Myocyte (in vitro differentiated cells): ENCODE measurements around the gene TSPYL2. TPM values are rescaled to one million over a fixed set of nuclear protein-coding genes. Genes with fewer than 3 reads are reported as not detected.

ENCODE experiments used
- DNase-seq: peaks from one replicate; pipeline ENCODE4 v3.0.0-alpha.2; 2012; ENCODE audit warnings: low read depth
- total RNA-seq: library from RNA; depleted of rRNA; stranded (reverse); fragments of >200 nt; gene quantifications from 2 replicates; pipeline ENCODE4 v1.2.3, GENCODE V29; 2014

TSPYL2 gene
- total RNA-seq, 1 donor from 2014 or later: 14.5 TPM

- DNase-seq: no peak
Observed at GRCh38 chrX:53122013-53122412, 39.8 kb downstream of the TSPYL2 start.

DNA sequence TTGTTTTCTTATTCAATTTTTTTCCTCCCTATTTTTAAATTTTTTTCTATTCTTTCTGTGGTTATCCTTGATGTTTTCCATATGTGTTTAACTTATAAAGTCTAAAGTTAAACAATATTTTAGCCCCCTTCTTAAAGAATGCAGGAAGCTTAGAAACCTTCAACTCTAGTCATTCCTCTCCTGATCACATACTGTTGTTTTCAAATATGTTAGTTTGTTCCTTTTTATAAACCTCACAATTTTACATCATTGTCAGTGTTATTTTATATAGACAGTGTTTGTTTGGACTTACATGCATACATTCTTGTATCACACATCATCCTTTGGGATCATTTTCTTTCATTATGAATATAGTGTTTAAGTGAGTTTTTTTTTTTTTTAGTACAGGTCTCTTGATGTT, 43.3 kb downstream of the TSPYL2 start:
- DNase-seq: no peak

DNA sequence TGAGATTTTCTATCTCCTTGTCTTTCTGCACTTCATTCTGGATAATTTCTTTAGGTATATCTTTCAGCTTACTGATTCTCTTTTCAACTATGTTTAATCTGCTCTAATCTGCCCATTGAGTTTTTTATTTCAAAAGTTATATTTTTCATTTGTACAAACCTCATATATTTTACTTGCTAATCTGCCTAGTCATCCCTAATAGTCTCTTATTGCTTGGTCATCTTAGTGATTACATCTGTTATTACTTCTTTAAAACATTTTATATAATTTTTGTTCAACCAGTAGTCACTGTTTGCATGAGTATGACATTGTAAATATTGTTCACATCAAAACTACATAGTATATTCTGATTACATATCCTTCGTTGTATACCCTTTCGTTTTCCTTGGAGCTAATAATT, 44.2 kb downstream of the TSPYL2 start:
- no peak for DNase-seq

DNA sequence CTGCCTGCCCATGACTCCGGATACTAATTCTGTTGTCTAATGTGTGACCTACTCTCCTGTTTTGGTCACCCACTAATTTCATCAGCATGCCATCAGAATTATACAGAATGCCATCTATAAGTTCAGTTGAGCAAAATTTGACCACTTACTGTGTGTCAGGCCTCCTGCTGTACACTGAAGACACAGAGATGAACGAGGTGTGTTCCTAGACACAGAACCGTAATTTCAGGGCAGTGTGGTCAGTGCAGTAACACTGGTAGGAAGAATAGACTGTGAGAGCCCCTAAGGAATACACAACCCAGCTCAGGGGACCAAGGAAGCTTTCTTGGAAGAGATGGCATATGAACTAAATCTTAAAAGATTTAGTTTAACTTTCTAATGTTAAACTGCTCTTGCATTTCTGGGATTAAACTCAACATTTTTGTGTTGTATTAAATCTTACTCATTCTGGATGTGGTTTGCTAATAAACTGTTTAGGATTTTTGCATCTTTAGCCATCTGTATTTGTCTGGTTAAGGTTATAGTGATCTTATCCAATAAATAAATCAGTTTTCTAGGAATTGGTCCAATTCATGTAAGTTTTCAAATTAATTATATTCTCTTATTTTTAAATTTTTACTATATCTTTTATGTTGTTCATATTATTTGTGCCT, 46.1 kb downstream of the TSPYL2 start:
- no peak for DNase-seq

DNA sequence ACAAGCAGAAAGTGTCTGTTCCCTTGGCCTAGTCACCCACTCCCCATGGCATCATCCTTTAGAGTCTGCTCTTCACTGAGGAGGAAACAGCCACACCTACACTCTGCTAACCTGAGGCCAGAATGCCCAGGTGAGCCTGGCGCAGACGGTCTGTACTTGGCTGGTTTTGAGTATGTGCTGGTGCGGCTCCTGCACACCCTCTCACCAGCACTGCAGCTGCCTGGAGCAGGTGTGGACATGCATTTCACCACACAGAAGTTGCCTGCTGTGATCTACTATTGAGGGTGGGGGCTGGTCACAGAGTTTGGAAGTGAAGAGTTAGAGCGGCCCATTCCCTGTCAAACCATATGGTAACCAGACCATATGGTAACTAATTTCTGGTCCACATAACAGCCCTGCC, 51.2 kb downstream of the TSPYL2 start:
- DNase-seq: no peak

- DNase-seq: peak; percentile 73
Observed at GRCh38 chrX:53135581-53135980, 53.4 kb downstream of the TSPYL2 start.

Other genes with a start within 250 kb of the TSPYL2 start
- not detected in 2 replicates for gene XAGE3, start 214.3 kb upstream of the TSPYL2 start, total RNA-seq
- gene FAM156B, start 185.0 kb upstream of the TSPYL2 start, total RNA-seq: 19.3 and 22.8 TPM in 2 replicates
- gene FAM156A, start 123.8 kb upstream of the TSPYL2 start, total RNA-seq: 16.7 and 30.5 TPM in 2 replicates
- 2.2 and 2.5 TPM in 2 replicates for gene GPR173, start 33.6 kb upstream of the TSPYL2 start, total RNA-seq
- gene KANTR, start 11.8 kb downstream of the TSPYL2 start, total RNA-seq: 3.3 and 4.2 TPM in 2 replicates
- gene KDM5C, start 142.8 kb downstream of the TSPYL2 start, total RNA-seq: 71.4 and 88.3 TPM in 2 replicates
- 9.2 and 12.3 TPM in 2 replicates for gene IQSEC2, start 199.2 kb downstream of the TSPYL2 start, total RNA-seq